HG02852 (cell line): ENCODE data around the gene PDCD5.
"Not testable (repeated sequence)": the region's sequence is repeated elsewhere in the genome, so short reads cannot be mapped to it uniquely, and the experiment has no call there.

Source experiments
- ATAC-seq: cut with Tn5 transposase; IDR thresholded peaks from one replicate; pipeline ENCODE4 v1.9.1; 2021; ENCODE audit warnings: mild to moderate bottlenecking, moderate library complexity; ENCODE audit not compliant: unreplicated experiment

The PDCD5 gene

GRCh38 chr19:32580901-32581704 is at the start of gene PDCD5:
Gene PDCD5, plus strand, starts transcription at chr19:32581190. Its CDS starts 72 bp downstream, at chr19:32581262.
- ATAC-seq: peak; percentile 91

GRCh38 chr19:32532233-32532632 is 48.8 kb upstream of the PDCD5 start:
- no peak for ATAC-seq

GRCh38 chr19:32537580-32537979 is 43.4 kb upstream of the PDCD5 start:
- ATAC-seq: no peak

- ATAC-seq: no peak
Measured at GRCh38 chr19:32539240-32539916, 41.6 kb upstream of the PDCD5 start.

- ATAC-seq: no peak
Measured at GRCh38 chr19:32540621-32541020, 40.4 kb upstream of the PDCD5 start.

GRCh38 chr19:32541376-32541775 is 39.6 kb upstream of the PDCD5 start:
- not testable (repeated sequence) for ATAC-seq

- ATAC-seq: no peak
Measured at GRCh38 chr19:32542477-32543108, 38.4 kb upstream of the PDCD5 start.

GRCh38 chr19:32543115-32543900 is 37.7 kb upstream of the PDCD5 start:
- ATAC-seq: no peak

GRCh38 chr19:32544917-32545316 is 36.1 kb upstream of the PDCD5 start:
- ATAC-seq: no peak

GRCh38 chr19:32550666-32551065 is 30.3 kb upstream of the PDCD5 start:
- no peak for ATAC-seq

- ATAC-seq: no peak
Measured at GRCh38 chr19:32555786-32556185, 25.2 kb upstream of the PDCD5 start.

- no peak for ATAC-seq
Measured at GRCh38 chr19:32558607-32559228, 22.3 kb upstream of the PDCD5 start.

- no peak for ATAC-seq
Measured at GRCh38 chr19:32563761-32564160, 17.2 kb upstream of the PDCD5 start.

- ATAC-seq: no peak
Measured at GRCh38 chr19:32566246-32566830, 14.7 kb upstream of the PDCD5 start.

- ATAC-seq: no peak
Measured at GRCh38 chr19:32567486-32567885, 13.5 kb upstream of the PDCD5 start.

GRCh38 chr19:32570081-32570785 is 10.8 kb upstream of the PDCD5 start:
- no peak for ATAC-seq

GRCh38 chr19:32571471-32572075 is 9.4 kb upstream of the PDCD5 start:
- ATAC-seq: not testable (repeated sequence)

GRCh38 chr19:32572700-32573491 is 8.1 kb upstream of the PDCD5 start:
- not testable (repeated sequence) for ATAC-seq

GRCh38 chr19:32573492-32573794 is 7.5 kb upstream of the PDCD5 start:
- no peak for ATAC-seq
